GM12872 (cell line): ENCODE results near the gene C15orf62.

Source experiments
- TF ChIP-seq, protein P1 (sequence below): IDR thresholded peaks from 3 replicates; pipeline ENCODE4 v1.5.1; 2011; ENCODE audit warnings: low read depth, mild to moderate bottlenecking, low read length, moderate library complexity; ENCODE audit not compliant: insufficient read depth

Gene C15orf62

DNA sequence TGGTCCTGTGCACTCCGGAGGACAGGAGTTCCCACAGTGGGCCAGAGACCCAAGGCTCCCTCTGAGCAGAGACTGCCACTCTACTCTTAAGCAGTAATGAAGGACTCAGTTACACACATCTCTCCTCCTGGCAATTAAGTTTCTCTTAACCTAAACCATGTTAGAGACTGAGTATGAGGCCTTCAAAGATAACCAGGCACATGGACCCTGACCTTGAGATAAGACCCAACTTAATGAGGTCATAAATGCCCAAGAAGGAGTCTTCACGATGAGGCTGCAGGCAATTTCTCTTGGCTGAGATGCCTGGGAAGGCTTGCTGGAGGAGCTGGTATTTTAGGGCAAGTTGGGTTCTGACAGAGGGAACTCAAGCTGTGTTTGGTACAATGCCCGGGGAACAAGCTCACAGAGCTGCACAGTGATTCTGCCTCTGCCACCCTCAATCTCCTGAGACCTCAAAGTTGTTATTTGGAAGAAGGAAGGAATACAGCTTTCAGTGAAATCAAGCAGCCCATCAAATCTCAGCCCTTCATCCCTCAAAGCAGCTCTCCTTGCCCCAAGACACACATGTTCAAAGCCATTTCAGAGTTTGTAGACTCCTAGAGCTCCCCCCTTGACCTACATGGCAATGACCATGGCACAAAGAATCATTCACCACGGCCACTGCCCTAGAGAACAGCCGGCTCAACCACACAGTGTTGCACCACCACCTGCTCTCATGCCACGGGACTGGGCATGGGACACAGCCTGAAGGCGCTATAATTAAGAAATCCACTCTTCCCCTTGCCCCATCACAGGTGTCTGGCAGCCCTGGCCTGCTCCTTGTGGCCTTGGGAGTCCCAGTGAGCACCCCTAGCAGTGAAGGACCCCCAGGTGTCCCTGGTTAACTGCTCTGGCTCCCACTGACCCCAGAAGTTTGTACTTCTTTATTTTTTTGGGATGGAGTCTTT, 21.8 kb upstream of the C15orf62 start:
- TF ChIP-seq, protein P1, sequence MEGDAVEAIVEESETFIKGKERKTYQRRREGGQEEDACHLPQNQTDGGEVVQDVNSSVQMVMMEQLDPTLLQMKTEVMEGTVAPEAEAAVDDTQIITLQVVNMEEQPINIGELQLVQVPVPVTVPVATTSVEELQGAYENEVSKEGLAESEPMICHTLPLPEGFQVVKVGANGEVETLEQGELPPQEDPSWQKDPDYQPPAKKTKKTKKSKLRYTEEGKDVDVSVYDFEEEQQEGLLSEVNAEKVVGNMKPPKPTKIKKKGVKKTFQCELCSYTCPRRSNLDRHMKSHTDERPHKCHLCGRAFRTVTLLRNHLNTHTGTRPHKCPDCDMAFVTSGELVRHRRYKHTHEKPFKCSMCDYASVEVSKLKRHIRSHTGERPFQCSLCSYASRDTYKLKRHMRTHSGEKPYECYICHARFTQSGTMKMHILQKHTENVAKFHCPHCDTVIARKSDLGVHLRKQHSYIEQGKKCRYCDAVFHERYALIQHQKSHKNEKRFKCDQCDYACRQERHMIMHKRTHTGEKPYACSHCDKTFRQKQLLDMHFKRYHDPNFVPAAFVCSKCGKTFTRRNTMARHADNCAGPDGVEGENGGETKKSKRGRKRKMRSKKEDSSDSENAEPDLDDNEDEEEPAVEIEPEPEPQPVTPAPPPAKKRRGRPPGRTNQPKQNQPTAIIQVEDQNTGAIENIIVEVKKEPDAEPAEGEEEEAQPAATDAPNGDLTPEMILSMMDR: no peak

DNA sequence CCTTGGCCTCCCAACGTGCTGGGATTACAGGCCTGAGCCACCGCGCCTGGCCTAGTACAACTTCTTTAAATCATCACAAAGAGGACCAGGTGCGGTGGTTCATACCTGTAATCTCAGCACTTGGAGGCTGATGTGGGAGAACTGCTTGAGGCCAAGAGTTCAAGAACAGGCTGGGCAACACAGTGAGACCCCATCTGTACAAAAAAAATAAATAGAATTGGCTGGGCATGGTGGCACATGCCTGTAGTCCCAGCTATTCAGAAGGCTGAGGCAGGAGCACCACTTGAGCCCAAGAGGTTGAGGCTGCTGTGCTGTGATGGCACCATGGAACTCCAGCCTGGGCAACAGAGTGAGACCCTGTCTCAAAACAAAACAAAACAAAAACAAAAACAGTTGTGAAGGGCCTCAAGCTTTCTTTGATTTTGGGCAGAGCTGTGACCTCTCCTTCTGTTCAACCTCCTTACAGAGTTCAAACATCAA, 20.6 kb upstream of the C15orf62 start:
- TF ChIP-seq, protein P1: no peak

DNA sequence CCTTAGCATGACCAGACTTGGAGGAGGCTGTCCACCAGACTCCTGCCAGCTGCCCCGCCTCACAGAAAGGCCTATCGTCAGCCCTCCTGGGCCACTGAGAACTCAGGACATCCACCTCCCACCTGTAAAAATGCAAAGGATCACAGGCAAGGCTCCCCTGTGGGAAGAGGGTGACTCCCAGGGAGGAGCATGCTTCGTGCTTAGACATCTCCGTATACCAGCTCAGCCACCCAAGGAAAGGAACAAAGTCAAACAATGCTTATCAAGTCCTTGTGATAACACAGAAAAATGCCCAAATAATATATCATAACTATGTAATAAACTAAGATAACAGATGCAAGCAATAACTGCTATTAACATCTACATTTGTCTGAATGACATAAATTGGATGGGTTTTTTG, 18.9 kb upstream of the C15orf62 start:
- TF ChIP-seq, protein P1: no peak

DNA sequence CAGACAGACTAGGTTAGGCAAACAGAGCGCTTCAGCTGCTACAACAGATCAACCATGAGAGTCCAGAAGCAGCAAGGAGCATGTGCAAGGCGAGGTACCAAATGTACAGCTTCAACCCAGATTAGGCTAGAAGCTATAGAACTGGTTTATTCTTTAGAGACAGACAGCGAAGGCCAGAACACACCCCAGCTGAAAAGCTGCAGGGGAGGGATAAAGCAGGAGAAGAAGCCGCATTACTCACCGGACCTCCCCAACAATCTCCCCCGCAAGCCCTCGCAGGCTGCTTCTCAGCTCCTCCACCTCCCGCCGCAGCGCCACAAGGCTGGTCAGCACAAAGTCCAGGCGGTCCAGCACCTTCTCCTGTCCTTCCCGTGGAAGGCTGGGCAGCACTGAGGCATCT, 18.0 kb upstream of the C15orf62 start:
- TF ChIP-seq, protein P1: no peak

DNA sequence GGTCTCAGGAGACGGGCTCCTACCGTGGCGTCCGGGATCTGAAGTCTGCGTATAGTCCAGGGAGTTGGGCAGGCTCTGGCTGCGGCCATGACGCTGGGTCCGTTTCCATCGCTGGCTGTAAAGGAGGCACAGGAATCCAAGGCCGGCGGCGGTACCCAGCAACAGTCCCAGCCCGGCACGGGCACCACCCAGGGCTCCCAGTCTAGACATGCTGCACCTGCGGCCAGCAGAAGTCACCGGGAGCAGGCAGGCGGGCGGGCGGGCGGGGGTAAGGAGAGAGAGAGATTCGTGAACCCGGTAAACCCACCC, 15.3 kb upstream of the C15orf62 start:
- TF ChIP-seq, protein P1: no peak

DNA sequence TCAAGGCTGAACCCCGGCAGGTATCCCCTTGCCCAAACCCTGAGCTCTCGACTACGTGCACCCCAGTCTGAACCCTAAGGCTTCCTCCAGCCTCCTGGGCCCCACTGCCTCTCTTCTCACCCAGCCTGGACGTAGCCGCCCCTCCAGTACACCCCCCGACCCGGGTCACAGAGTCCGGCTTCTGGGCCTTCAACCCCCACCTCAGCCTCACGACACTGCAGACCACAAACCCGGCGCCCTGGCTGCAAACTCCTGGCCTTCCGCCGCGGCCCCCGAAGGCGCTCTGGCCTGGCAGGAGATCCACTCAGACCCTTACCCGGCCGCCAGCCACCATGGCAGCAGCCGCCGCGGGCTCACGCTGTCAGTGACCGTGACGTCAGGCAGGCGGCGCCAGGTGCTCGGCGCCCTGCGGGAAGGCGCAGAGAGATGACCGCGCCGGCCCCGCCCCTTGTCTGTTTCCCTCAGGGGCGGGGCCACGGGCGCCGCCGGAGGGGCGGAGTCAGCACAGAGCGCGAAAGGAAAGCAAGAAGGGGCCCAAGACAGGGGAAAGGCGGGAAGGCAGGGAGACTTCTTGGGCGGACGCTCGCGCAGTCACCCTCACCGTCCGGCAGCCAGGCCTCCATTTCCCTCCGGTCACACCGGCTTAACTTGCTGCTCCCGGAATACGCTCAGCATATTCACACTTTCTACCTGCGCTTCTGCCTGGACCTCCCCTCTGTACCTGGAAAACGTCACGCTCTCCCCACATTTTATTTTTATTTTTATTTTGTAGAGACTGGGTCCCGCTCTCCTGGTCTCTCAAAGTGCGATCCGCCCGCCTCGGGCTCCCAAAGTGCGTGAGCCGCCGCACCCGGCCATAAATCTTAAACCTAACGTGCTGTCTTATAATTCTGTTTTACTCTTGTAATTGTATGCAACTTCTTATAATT, 14.6 kb upstream of the C15orf62 start, which contains the start of gene RMDN3:
RMDN3 (minus strand) TSS at position 372 of the 929 bp plus-strand sequence. CDS start 471 bp downstream, outside the sequence.
- TF ChIP-seq, protein P1: no peak

DNA sequence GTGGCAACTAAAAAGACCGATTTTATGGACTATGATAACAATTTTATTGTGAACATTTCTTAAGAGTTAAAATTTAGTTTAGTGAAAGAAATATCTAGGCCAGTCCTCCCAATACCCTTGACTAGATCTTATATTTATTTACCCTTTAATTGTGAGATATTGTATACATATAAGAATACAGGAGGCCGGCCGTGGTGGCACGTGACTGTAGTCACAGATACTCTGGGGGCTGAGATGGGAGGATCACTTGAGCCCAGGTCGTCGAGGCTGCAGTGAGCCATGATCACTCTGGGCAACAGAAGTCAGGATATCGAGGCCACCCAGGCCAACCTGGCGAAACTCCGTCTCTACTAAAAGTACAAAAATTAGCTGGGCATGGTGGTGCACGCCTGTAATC, 14.0 kb upstream of the C15orf62 start:
- TF ChIP-seq, protein P1: no peak
